Mucosa of descending colon (tissue), 3 donors: ENCODE measurements around the gene COMMD8. TPM values are rescaled to one million over a fixed set of nuclear protein-coding genes. Genes with fewer than 3 reads are reported as not detected.

Experiments
- ATAC-seq: fragments of 200-7000 bp; cut with Tn5 transposase; one replicate; pipeline ENCODE4 v1.9.1; 2020; ENCODE audit warnings: mild to moderate bottlenecking, moderate library complexity
- DNase-seq, 3 donors: peaks; one replicate each; pipeline ENCODE4 v3.0.0-alpha.2; 2020
- H3K36me3 ChIP-seq: fragments of 200-600 bp; one replicate; pipeline ENCODE4 v1.8.0; 2021; ENCODE audit warnings: low read depth, mild to moderate bottlenecking
- H3K4me1 ChIP-seq: fragments of 200-600 bp; one replicate; pipeline ENCODE4 v1.8.0; 2021; ENCODE audit warnings: low read depth, mild to moderate bottlenecking
- H3K4me3 ChIP-seq: fragments of 200-600 bp; one replicate; pipeline ENCODE4 v1.8.0; 2021; ENCODE audit warnings: mild to moderate bottlenecking
- H3K9me3 ChIP-seq: fragments of 200-600 bp; one replicate; pipeline ENCODE4 v1.8.0; 2021; ENCODE audit warnings: mild to moderate bottlenecking
- intact Hi-C, 2 donors: fragments of 100-400 bp; cut with DNase I in 1 of 2; cut with micrococcal nuclease in 1 of 2; formaldehyde crosslinking; loops; one replicate each; pipeline versions ENCODE4 v1.11.0 to v1.11.1; 2022; cut with DNase I, micrococcal nuclease
- total RNA-seq, 3 donors: library from RNA; stranded (reverse); fragmentation: NEBNext Ultra II Directional in 2 of 3; extraction: Animal tissue kit (Norgen Biotek cat#: 25700) in 2 of 3; gene quantifications; one replicate each; pipeline versions ENCODE4 v1.2.1 to v1.2.4, GENCODE V29; 2021 to 2023
- TF ChIP-seq, protein P1 (sequence below): fragments of 200-600 bp; IDR thresholded peaks from one replicate; pipeline ENCODE4 v1.8.0; 2022; ENCODE audit warnings: antibody characterized with exemption, mild to moderate bottlenecking
- donor health status: DM: no; HTN: no; CAD: no; lungs with moderate emphysema.
- donor health status: DM: no; HTN: no; CAD: no.
- donor health status: DM: no; HTN: yes; CAD: no.

COMMD8 gene
- total RNA-seq, 3 donors from 2014 or later, result 11.3 to 16.4 (median 14.5) TPM

DNA sequence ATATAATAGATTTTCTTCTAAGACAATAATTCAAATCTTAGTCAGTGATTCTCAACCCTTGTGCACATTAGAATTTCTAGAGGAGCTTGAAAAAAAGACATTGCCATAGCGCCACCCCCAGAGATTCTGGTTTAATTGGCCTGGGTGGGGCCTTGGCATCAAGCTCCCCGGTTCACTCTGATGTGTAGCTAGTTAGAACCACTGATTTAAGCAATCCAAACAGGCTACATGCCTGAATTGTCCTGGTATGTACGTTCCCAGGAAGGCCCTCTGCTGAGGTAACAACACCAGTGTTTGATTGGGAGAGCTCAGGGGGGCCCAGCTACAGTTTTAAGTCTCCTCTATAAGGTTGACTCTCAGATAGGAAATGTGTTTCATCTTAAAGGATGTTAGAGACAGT lies 20.2 kb upstream of the COMMD8 start:
- Histone ChIP-seq H3K4me1 (peaks cover 7% of the 10 kb centered on the region), H3K4me3 (no peak overlapping the region), H3K9me3 (no peaks in the 10 kb centered on the region), H3K36me3 (no peaks in the 10 kb centered on the region)
- TF ChIP-seq, protein P1, sequence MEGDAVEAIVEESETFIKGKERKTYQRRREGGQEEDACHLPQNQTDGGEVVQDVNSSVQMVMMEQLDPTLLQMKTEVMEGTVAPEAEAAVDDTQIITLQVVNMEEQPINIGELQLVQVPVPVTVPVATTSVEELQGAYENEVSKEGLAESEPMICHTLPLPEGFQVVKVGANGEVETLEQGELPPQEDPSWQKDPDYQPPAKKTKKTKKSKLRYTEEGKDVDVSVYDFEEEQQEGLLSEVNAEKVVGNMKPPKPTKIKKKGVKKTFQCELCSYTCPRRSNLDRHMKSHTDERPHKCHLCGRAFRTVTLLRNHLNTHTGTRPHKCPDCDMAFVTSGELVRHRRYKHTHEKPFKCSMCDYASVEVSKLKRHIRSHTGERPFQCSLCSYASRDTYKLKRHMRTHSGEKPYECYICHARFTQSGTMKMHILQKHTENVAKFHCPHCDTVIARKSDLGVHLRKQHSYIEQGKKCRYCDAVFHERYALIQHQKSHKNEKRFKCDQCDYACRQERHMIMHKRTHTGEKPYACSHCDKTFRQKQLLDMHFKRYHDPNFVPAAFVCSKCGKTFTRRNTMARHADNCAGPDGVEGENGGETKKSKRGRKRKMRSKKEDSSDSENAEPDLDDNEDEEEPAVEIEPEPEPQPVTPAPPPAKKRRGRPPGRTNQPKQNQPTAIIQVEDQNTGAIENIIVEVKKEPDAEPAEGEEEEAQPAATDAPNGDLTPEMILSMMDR, result no peak
- ATAC-seq, result no peak
- intact Hi-C loops, result no loop called here
- no peak for DNase-seq

DNA sequence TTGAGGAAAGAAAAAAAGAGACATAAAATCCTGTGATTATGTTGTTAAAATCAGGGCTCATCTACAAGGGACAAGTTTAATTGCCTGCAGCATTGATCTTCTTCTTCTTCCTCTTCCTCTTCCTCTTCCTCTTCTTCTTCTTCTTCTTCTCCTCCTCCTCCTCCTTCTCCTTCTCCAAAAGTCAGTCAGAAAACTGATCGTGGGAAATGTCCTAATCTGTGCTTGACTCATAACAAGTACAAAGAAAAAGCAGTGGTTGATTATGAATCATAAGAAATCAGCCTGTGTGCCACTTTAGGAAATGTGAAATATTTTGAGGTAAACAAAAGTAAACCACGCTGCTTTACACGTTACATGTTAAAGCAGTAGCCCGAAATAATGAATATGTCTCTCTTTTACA lies 18.8 kb upstream of the COMMD8 start:
- DNase-seq (no peak), ATAC-seq (no peak)
- intact Hi-C loops, result no loop called here
- Histone ChIP-seq H3K4me3 (no peak overlapping the region), H3K36me3 (no peaks in the 10 kb centered on the region), H3K4me1 (peaks cover 7% of the 10 kb centered on the region), H3K9me3 (no peaks in the 10 kb centered on the region)
- TF ChIP-seq, protein P1, result no peak

DNA sequence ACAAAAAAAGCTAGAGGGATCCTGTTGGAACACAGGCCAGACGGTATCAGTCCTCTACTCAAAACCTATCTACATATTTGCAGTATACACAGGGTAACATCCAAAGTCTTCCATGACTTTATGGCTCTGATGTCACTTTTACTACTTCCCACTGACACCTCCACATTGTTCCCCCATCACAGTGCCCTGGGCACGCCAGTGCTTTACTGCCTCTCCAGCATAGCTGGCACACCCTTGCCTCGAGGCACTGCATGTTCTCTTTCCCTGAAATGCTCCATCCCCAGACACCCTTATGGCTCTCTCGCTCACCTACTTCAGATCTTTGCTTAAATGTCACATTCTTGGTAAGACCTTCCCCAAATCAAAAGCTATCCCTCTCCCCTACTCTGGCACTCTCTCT lies 15.3 kb upstream of the COMMD8 start:
- intact Hi-C loops, result no loop called here
- TF ChIP-seq, protein P1, result no peak
- no peaks in the 10 kb centered on the region for H3K4me1 ChIP-seq
- DNase-seq (no peak), ATAC-seq (peak; percentile 92)
- H3K36me3 ChIP-seq, result no peaks in the 10 kb centered on the region
- no peak overlapping the region for H3K4me3 ChIP-seq
- no peaks in the 10 kb centered on the region for H3K9me3 ChIP-seq

DNA sequence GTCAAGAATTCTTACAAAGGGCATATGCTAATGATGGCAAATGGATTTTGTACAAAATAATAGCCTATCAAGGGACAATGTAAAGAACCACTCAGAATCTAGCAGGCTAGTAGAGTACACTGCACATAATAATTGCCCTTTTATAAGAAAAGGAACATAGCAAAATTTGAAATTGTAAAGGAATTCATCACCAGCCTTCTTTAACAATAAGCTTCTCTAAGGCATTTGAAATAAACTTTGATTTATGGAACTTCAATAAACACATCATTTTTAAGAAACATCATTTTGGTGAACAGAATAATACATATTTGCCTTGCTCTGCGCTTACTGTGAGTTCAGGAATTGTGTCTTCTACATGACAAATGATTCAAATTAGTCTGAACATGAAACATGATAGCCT lies 11.9 kb upstream of the COMMD8 start:
- DNase-seq (no peak), ATAC-seq (no peak)
- no peaks in the 10 kb centered on the region for H3K36me3 ChIP-seq
- intact Hi-C loops, result no loop called here
- no peak overlapping the region for H3K4me3 ChIP-seq
- H3K9me3 ChIP-seq, result no peaks in the 10 kb centered on the region
- H3K4me1 ChIP-seq, result no peaks in the 10 kb centered on the region
- TF ChIP-seq, protein P1, result no peak

DNA sequence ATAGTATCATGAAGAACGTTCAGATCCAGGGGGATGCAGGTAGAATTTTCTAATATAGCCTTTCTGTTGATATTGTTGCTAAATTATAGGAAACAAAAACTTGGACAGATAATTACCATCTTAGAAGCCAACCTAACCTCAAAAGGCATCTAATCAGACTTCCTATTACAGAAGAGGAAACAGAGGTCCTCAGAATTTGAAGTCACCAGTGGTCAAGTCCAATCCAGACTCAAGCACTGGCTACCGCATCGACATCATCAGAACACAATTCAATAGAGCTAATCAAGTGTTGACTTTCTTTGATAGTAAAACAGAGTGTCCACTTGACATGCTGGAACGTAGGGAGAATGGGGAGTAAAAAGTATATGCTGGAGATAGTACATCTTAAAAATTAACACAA lies 11.3 kb upstream of the COMMD8 start:
- Histone ChIP-seq H3K4me3 (no peak overlapping the region), H3K9me3 (no peaks in the 10 kb centered on the region), H3K4me1 (no peaks in the 10 kb centered on the region), H3K36me3 (no peaks in the 10 kb centered on the region)
- ATAC-seq, result no peak
- DNase-seq, result no peak
- TF ChIP-seq, protein P1, result no peak
- intact Hi-C loops, result no loop called here

DNA sequence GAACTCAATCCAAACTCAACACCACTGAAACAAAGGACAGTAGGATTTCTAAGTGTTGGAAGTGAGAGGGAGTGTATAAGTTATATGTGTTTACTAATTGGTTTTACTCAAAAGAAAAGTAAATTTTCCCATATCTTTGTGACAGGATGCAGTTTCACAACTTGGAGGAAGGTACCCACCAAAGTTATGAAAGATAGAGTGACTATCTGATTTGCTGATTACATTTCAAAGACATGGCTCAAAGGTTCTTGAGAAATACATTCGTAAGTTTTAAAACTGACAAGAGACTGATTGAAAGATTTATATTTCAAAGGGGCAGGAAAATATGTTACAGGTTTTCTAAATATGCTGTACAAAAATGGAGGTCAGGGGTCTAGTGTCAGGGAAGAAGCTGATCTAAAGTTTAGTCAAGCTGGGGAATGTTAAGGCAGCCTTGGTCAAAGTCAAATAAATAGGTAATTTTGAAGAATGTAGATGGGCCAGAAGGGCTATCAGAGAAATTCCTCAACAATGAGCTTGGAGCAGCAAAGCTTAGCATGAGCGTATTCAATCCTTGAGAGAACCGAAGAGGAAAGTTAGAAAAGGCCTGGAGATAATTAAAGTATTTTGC lies 9.7 kb upstream of the COMMD8 start:
- ATAC-seq (no peak), DNase-seq (no peak)
- Histone ChIP-seq H3K4me3 (no peak overlapping the region), H3K9me3 (no peaks in the 10 kb centered on the region), H3K36me3 (no peaks in the 10 kb centered on the region), H3K4me1 (no peaks in the 10 kb centered on the region)
- TF ChIP-seq, protein P1, result no peak
- intact Hi-C loops, result no loop called here
